T47D (cell line): ENCODE results near the gene PGF.
"Not testable (repeated sequence)": the region's sequence is repeated elsewhere in the genome, so short reads cannot be mapped to it uniquely, and the experiment has no call there.

Source experiments
- DNase-seq, 2 experiments: peaks; one replicate each; pipeline versions ENCODE4 v3.0.0 to v3.0.0-alpha.2; 2011 to 2012; ENCODE audit warnings: low read depth in 1 of 2, low spot score in 1 of 2
- JUND ChIP-seq: IDR thresholded peaks from 2 replicates; pipeline ENCODE4 v1.6.1; 2012; ENCODE audit warnings: low read depth
- in situ Hi-C: cut with HindIII; loops from 2 replicates; pipeline ENCODE4 v1.10.0; 2016; ENCODE audit warnings: low sequenced_read_pairs, low pct_unique_long_range_greater_than_20kb

The PGF gene

GRCh38 chr14:74940956-74941565 lies 14.3 kb downstream of the PGF start:
- in situ Hi-C loops: no loop called here
- TF ChIP-seq JUND: no peak
- DNase-seq: no peak

GRCh38 chr14:74938531-74939495 lies 16.6 kb downstream of the PGF start:
- TF ChIP-seq JUND: no peak
- in situ Hi-C loops: no loop called here

GRCh38 chr14:74937171-74937570 lies 18.2 kb downstream of the PGF start:
- in situ Hi-C loops: no loop called here
- TF ChIP-seq JUND: no peak
- no peak for DNase-seq

More at GRCh38 chr14:74938531-74939495, 16.6 kb downstream of the PGF start:
- DNase-seq: no peak

GRCh38 chr14:74936731-74937130 lies 18.7 kb downstream of the PGF start:
- in situ Hi-C loops: no loop called here
- no peak for TF ChIP-seq JUND
- no peak for DNase-seq

GRCh38 chr14:74936151-74936550 lies 19.2 kb downstream of the PGF start:
- no peak for TF ChIP-seq JUND
- in situ Hi-C loops: no loop called here
- no peak for DNase-seq

GRCh38 chr14:74935360-74935680 lies 20.1 kb downstream of the PGF start:
- no peak for DNase-seq
- no peak for TF ChIP-seq JUND
- in situ Hi-C loops: no loop called here

- DNase-seq: no peak
- no peak for TF ChIP-seq JUND
- in situ Hi-C loops: no loop called here
Observed at GRCh38 chr14:74934476-74935359, 20.7 kb downstream of the PGF start.

- in situ Hi-C loops: no loop called here
- no peak for DNase-seq
- no peak for TF ChIP-seq JUND
Observed at GRCh38 chr14:74934041-74934440, 21.4 kb downstream of the PGF start.

- in situ Hi-C loops, DNase-seq: not testable (repeated sequence)
Observed at GRCh38 chr14:74932936-74933335, 22.5 kb downstream of the PGF start.

GRCh38 chr14:74932401-74932901 lies 22.9 kb downstream of the PGF start:
- in situ Hi-C loops: no loop called here
- no peak for TF ChIP-seq JUND
- no peak for DNase-seq

- in situ Hi-C loops, DNase-seq: not testable (repeated sequence)
Observed at GRCh38 chr14:74931744-74932143, 23.7 kb downstream of the PGF start.

- no peak for TF ChIP-seq JUND
- in situ Hi-C loops: no loop called here
- DNase-seq: peak in 1 of 2 experiments; percentile 26
Observed at GRCh38 chr14:74929242-74929641, 26.2 kb downstream of the PGF start.

GRCh38 chr14:74927225-74927624 lies 28.2 kb downstream of the PGF start:
- in situ Hi-C loops: no loop called here
- DNase-seq: no peak
- no peak for TF ChIP-seq JUND
